Placental pericyte (primary cell): ENCODE measurements around the gene SOX12. TPM values are rescaled to one million over a fixed set of nuclear protein-coding genes. Genes with fewer than 3 reads are reported as not detected.

Experiments
- total RNA-seq: library from RNA; depleted of rRNA; stranded (reverse); fragments of >200 nt; gene quantifications from 2 replicates; pipeline ENCODE4 v1.2.3, GENCODE V29; 2012

SOX12 gene
- 10.1 and 10.3 TPM in 2 replicates for total RNA-seq

GRCh38 chr20:325045-325888 is at the start of gene SOX12:
SOX12 (plus strand) TSS chr20:325552; CDS start chr20:325925, 373 bp downstream.

GRCh38 chr20:290084-290831 is 35.1 kb upstream of the SOX12 start, which contains the start of gene C20orf96:
C20orf96 (minus strand) TSS chr20:290750; CDS start chr20:290610, 140 bp downstream.

GRCh38 chr20:297098-297924 is 28.0 kb upstream of the SOX12 start, which contains the start of gene ZCCHC3:
ZCCHC3 (plus strand) TSS chr20:297570; CDS start chr20:297587, 17 bp downstream.

GRCh38 chr20:346640-347316 is 21.4 kb downstream of the SOX12 start, which contains the start of gene NRSN2:
NRSN2 (plus strand) TSS chr20:347111; CDS start chr20:349644, 2,533 bp downstream.

Other genes starting within 250 kb of the SOX12 start
- gene DEFB125, start 237.9 kb upstream of the SOX12 start, total RNA-seq: not detected in 2 replicates
- not detected in 2 replicates for gene DEFB126, start 183.0 kb upstream of the SOX12 start, total RNA-seq
- gene DEFB127, start 168.1 kb upstream of the SOX12 start, total RNA-seq: not detected in 2 replicates
- gene DEFB128, start 135.8 kb upstream of the SOX12 start, total RNA-seq: not detected in 2 replicates
- not detected in 2 replicates for gene DEFB129, start 98.3 kb upstream of the SOX12 start, total RNA-seq
- not detected in 2 replicates for gene DEFB132, start 67.8 kb upstream of the SOX12 start, total RNA-seq
- gene C20orf96, start 34.8 kb upstream of the SOX12 start, total RNA-seq: 3.1 and 3.4 TPM in 2 replicates
- 12.7 and 23.3 TPM in 2 replicates for gene ZCCHC3, start 28.0 kb upstream of the SOX12 start, total RNA-seq
- gene NRSN2, start 21.6 kb downstream of the SOX12 start, total RNA-seq: 33.5 and 56.9 TPM in 2 replicates
- gene TRIB3, start 55.2 kb downstream of the SOX12 start, total RNA-seq: 57.0 and 452 TPM in 2 replicates
- gene RBCK1, start 82.7 kb downstream of the SOX12 start, total RNA-seq: 92.9 and 122 TPM in 2 replicates
- gene TBC1D20, start 137.0 kb downstream of the SOX12 start, total RNA-seq: 52.0 and 63.9 TPM in 2 replicates
- 111 and 156 TPM in 2 replicates for gene CSNK2A1, start 218.2 kb downstream of the SOX12 start, total RNA-seq